Loucy (cell line): Measurements from ENCODE around the gene ATE1.

Experiments used
- H2AFZ ChIP-seq: fragments of 200-600 bp; sonication (generic); 2 replicates; pipeline ENCODE4 v1.6.0; 2016; ENCODE audit warnings: antibody characterized with exemption, mild to moderate bottlenecking, low read length, moderate library complexity
- H3F3A ChIP-seq: fragments of 200-600 bp; 2 replicates; pipeline ENCODE4 v1.6.0; 2016; ENCODE audit warnings: antibody characterized with exemption, low read depth, mild to moderate bottlenecking
- H3K27me3 ChIP-seq: fragments of 200-600 bp; sonication (generic); 2 replicates; pipeline ENCODE4 v1.6.1; 2014; ENCODE audit warnings: low read length, mild to moderate bottlenecking; ENCODE audit not compliant: insufficient read depth, poor library complexity, severe bottlenecking
- H3K36me3 ChIP-seq: fragments of 200-600 bp; sonication (generic); 2 replicates; pipeline ENCODE4 v1.6.1; 2016; ENCODE audit warnings: low read length; ENCODE audit not compliant: insufficient read depth
- H3K4me1 ChIP-seq: fragments of 200-600 bp; sonication (generic); 2 replicates; pipeline ENCODE4 v1.5.1; 2014; ENCODE audit warnings: low read length, mild to moderate bottlenecking; ENCODE audit not compliant: insufficient read depth, poor library complexity, severe bottlenecking
- H3K4me2 ChIP-seq: fragments of 200-600 bp; sonication (generic); 2 replicates; pipeline ENCODE4 v1.6.0; 2014; ENCODE audit warnings: antibody characterized with exemption, low read length, low read depth, mild to moderate bottlenecking; ENCODE audit not compliant: poor library complexity, severe bottlenecking
- H3K4me3 ChIP-seq: fragments of 200-600 bp; sonication (generic); 2 replicates; pipeline ENCODE4 v1.5.1; 2014; ENCODE audit warnings: low read length, mild to moderate bottlenecking, mixed read lengths; ENCODE audit not compliant: poor library complexity, severe bottlenecking
- H3K79me2 ChIP-seq: fragments of 200-600 bp; sonication (generic); 2 replicates; pipeline ENCODE4 v1.6.1; 2014; ENCODE audit warnings: low read length; ENCODE audit not compliant: insufficient read depth
- H3K9ac ChIP-seq: fragments of 200-600 bp; sonication (generic); 2 replicates; pipeline ENCODE4 v1.6.0; 2014; ENCODE audit warnings: mild to moderate bottlenecking, low read depth, low read length, moderate library complexity; ENCODE audit not compliant: poor library complexity, severe bottlenecking
- H3K9me2 ChIP-seq: fragments of 200-600 bp; sonication (generic); replicated peaks from 2 replicates; pipeline ENCODE4 v1.6.1; 2016; ENCODE audit warnings: low read depth, low read length, mixed read lengths
- H3K9me3 ChIP-seq: fragments of 200-600 bp; sonication (generic); 2 replicates; pipeline ENCODE4 v1.6.1; 2014; ENCODE audit warnings: mild to moderate bottlenecking, antibody characterized with exemption, low read length, low read depth; ENCODE audit not compliant: insufficient read depth
- H4K20me1 ChIP-seq: fragments of 200-600 bp; sonication (generic); 2 replicates; pipeline ENCODE4 v1.6.0; 2014; ENCODE audit warnings: antibody characterized with exemption, low read length, mild to moderate bottlenecking; ENCODE audit not compliant: insufficient read depth, poor library complexity, severe bottlenecking
- CTCF ChIP-seq: fragments of 200-600 bp; sonication (generic); conservative IDR thresholded peaks from 2 replicates; pipeline ENCODE4 v1.5.1; 2014; ENCODE audit warnings: mild to moderate bottlenecking, antibody characterized with exemption, low read length
- EZH2phosphoT487 ChIP-seq: fragments of 200-600 bp; IDR thresholded peaks from 2 replicates; pipeline ENCODE4 v1.6.1; 2018; ENCODE audit warnings: antibody characterized with exemption, mild to moderate bottlenecking, moderate library complexity, borderline replicate concordance

Gene ATE1

GRCh38 chr10:121862649-121863048, 65.2 kb downstream of the ATE1 start:
- H3K4me1 ChIP-seq: peaks cover 15% of the 10 kb centered on the region
- no peak overlapping the region for H3K4me3 ChIP-seq
- H2AFZ ChIP-seq: no peak overlapping the region
- peaks cover 11% of the 10 kb centered on the region; the same call in 1 of the 2 replicates for H3K9me3 ChIP-seq
- H3K4me2 ChIP-seq: no peak overlapping the region
- no peak overlapping the region for H3K9ac ChIP-seq
- no peaks in the 10 kb centered on the region for H3K27me3 ChIP-seq
- H3K9me2 ChIP-seq: no peaks in the 10 kb centered on the region
- H3F3A ChIP-seq: no peaks in the 10 kb centered on the region
- H3K36me3 ChIP-seq: peaks cover 16% of the 10 kb centered on the region
- H3K79me2 ChIP-seq: no peaks in the 10 kb centered on the region
- no peaks in the 10 kb centered on the region for H4K20me1 ChIP-seq
- TF ChIP-seq EZH2phosphoT487: no peak
- TF ChIP-seq CTCF: no peak

GRCh38 chr10:121862042-121862441, 65.8 kb downstream of the ATE1 start:
- H3K9me3 ChIP-seq: peaks cover 11% of the 10 kb centered on the region; the same call in 1 of the 2 replicates
- H4K20me1 ChIP-seq: no peaks in the 10 kb centered on the region
- no peak overlapping the region for H3K4me3 ChIP-seq
- TF ChIP-seq CTCF (no peak), EZH2phosphoT487 (no peak)
- peaks cover 15% of the 10 kb centered on the region for H3K4me1 ChIP-seq
- H3K79me2 ChIP-seq: no peaks in the 10 kb centered on the region
- H3K9ac ChIP-seq: no peak overlapping the region
- H3F3A ChIP-seq: no peaks in the 10 kb centered on the region
- no peaks in the 10 kb centered on the region for H3K9me2 ChIP-seq
- H3K36me3 ChIP-seq: peaks cover 22% of the 10 kb centered on the region
- H3K27me3 ChIP-seq: no peaks in the 10 kb centered on the region
- no peak overlapping the region for H3K4me2 ChIP-seq
- H2AFZ ChIP-seq: no peak overlapping the region

- Histone ChIP-seq H3K4me1 (peaks cover 15% of the 10 kb centered on the region), H4K20me1 (no peaks in the 10 kb centered on the region), H3K27me3 (no peaks in the 10 kb centered on the region), H3K9me2 (no peaks in the 10 kb centered on the region), H3K36me3 (peaks cover 19% of the 10 kb centered on the region), H3K79me2 (no peaks in the 10 kb centered on the region), H3K4me3 (no peak overlapping the region), H3F3A (no peaks in the 10 kb centered on the region), H3K9ac (no peak overlapping the region), H2AFZ (no peak overlapping the region), H3K4me2 (no peak overlapping the region), H3K9me3 (peaks cover 11% of the 10 kb centered on the region; the same call in 1 of the 2 replicates)
- no peak for TF ChIP-seq CTCF
- no peak for TF ChIP-seq EZH2phosphoT487
Observed at GRCh38 chr10:121860810-121861209, 67.0 kb downstream of the ATE1 start.
